Kidney (tissue), 14 donors: ENCODE results near the gene CNOT8. TPM values are rescaled to one million over a fixed set of nuclear protein-coding genes. Genes with fewer than 3 reads are reported as not detected.
"Not testable (repeated sequence)": the region's sequence is repeated elsewhere in the genome, so short reads cannot be mapped to it uniquely, and the experiment has no call there.

Source experiments
- DNase-seq, 5 donors: peaks; one replicate each; pipeline ENCODE4 v3.0.0-alpha.2; 2013 to 2020
- FAIRE-seq: peaks from 2 replicates; lab custom pipeline; 2012; peaks lifted over from hg19 to GRCh38; lab: Jason Lieb, UNC
- H3K27ac ChIP-seq, 2 donors: one replicate each; pipeline ENCODE4 v1.7.0; 2013; ENCODE audit warnings: low read depth in 2 of 2, low read length in 2 of 2, inconsistent platforms in 1 of 2
- H3K27me3 ChIP-seq: one replicate; pipeline ENCODE4 v1.7.1; 2013; ENCODE audit warnings: low read length, inconsistent platforms; ENCODE audit not compliant: control insufficient read depth, insufficient read depth
- H3K36me3 ChIP-seq, 3 donors: one replicate each; pipeline versions ENCODE4 v1.7.0 to v1.7.1; 2013; ENCODE audit warnings: low read length in 3 of 3, control low read depth in 1 of 3, inconsistent platforms in 1 of 3; ENCODE audit not compliant: insufficient read depth in 3 of 3, control insufficient read depth in 2 of 3
- H3K4me1 ChIP-seq, 3 donors: one replicate each; pipeline versions ENCODE4 v1.7.0 to v1.7.1; 2013; ENCODE audit warnings: low read length in 3 of 3, inconsistent platforms in 1 of 3, low read depth in 1 of 3; ENCODE audit not compliant: control insufficient read depth in 2 of 3, insufficient read depth in 2 of 3
- H3K4me3 ChIP-seq, 3 donors: one replicate each; pipeline versions ENCODE4 v1.7.0 to v1.8.1; 2013; ENCODE audit warnings: low read length in 3 of 3, control low read depth in 1 of 3, inconsistent platforms in 1 of 3
- H3K9ac ChIP-seq, 3 donors: one replicate each; pipeline versions ENCODE4 v1.7.0 to v1.7.1; 2013; ENCODE audit warnings: low read length in 3 of 3, control low read depth in 1 of 3, inconsistent platforms in 1 of 3
- H3K9me3 ChIP-seq, 3 donors: one replicate each; pipeline versions ENCODE4 v1.7.0 to v1.7.1; 2013; ENCODE audit warnings: low read length in 3 of 3, control low read depth in 1 of 3, inconsistent platforms in 1 of 3; ENCODE audit not compliant: control insufficient read depth in 2 of 3, insufficient read depth in 1 of 3
- CTCF ChIP-seq: IDR thresholded peaks from 3 replicates; pipeline ENCODE4 v1.5.1; 2012; ENCODE audit warnings: mild to moderate bottlenecking, moderate library complexity, borderline replicate concordance; ENCODE audit not compliant: insufficient read depth; ENCODE audit errors: extremely low read depth
- intact Hi-C: fragments of 100-400 bp; cut with DNase I; formaldehyde crosslinking; loops from one replicate; pipeline ENCODE4 v1.11.1; 2022
- polyA plus RNA-seq: library from polyadenylated mRNA; stranded (reverse); fragments of 350-450 nt; fragmentation: Illumina TruSeq; extraction: RNeasy Lipid Tissue Mini Kit (QIAGEN cat#74804); gene quantifications from one replicate; pipeline ENCODE4 v1.2.3, GENCODE V29; 2014; ENCODE audit warnings: low read depth, low replicate concordance; ENCODE audit not compliant: insufficient read depth
- total RNA-seq: library from RNA; stranded (reverse); fragmentation: NEBNext Ultra II Directional; extraction: Animal tissue kit (Norgen Biotek cat#: 25700); gene quantifications from one replicate; pipeline ENCODE4 v1.2.1, GENCODE V29; 2021
- donor health status: control.
- donor health status: control.
- donor health status: control.
- donor health status: control.
- donor health status: control.
- donor health status: DM: yes; HTN: yes; CAD: no.
- donor health status: Normal renal cell carcinoma (clear cell type).

The CNOT8 gene
- total and polyA plus RNA-seq, 2 donors from 2014 or later: 28.4 to 40.4 TPM

- Histone ChIP-seq H3K9ac (no peak overlapping the region), H3K9me3 (no peaks in the 10 kb centered on the region), H3K27me3 (no peaks in the 10 kb centered on the region), H3K36me3 (peaks cover 5 to 55% (median 36%) of the 10 kb centered on the region in 3 donors), H3K4me3 (no peak overlapping the region), H3K27ac (no peak overlapping the region), H3K4me1 (no peaks in the 10 kb centered on the region)
- FAIRE-seq (no peak), DNase-seq (no peak)
- no peak for TF ChIP-seq CTCF
- intact Hi-C loops: no loop called here
Measured at GRCh38 chr5:154899151-154899816, 40.9 kb downstream of the CNOT8 start.

- FAIRE-seq (no peak), DNase-seq (no peak)
- Histone ChIP-seq H3K4me1 (no peaks in the 10 kb centered on the region), H3K27me3 (no peaks in the 10 kb centered on the region), H3K9ac (no peak overlapping the region), H3K27ac (no peak overlapping the region), H3K36me3 (peaks cover 5 to 54% (median 33%) of the 10 kb centered on the region in 3 donors), H3K4me3 (no peak overlapping the region), H3K9me3 (no peaks in the 10 kb centered on the region)
- no peak for TF ChIP-seq CTCF
- intact Hi-C loops: no loop called here
Measured at GRCh38 chr5:154900066-154900465, 41.6 kb downstream of the CNOT8 start.

GRCh38 chr5:154901276-154901675, 42.8 kb downstream of the CNOT8 start:
- H3K9me3 ChIP-seq: no peaks in the 10 kb centered on the region
- H3K4me1 ChIP-seq: no peaks in the 10 kb centered on the region
- intact Hi-C loops: no loop called here
- no peak overlapping the region for H3K9ac ChIP-seq
- H3K4me3 ChIP-seq: no peak overlapping the region
- no peak overlapping the region for H3K27ac ChIP-seq
- no peak for TF ChIP-seq CTCF
- DNase-seq (no peak), FAIRE-seq (no peak)
- H3K36me3 ChIP-seq: peaks cover 5 to 44% (median 28%) of the 10 kb centered on the region in 3 donors
- H3K27me3 ChIP-seq: no peaks in the 10 kb centered on the region

GRCh38 chr5:154901913-154902312, 43.5 kb downstream of the CNOT8 start:
- FAIRE-seq: no peak

GRCh38 chr5:154905601-154906000, 47.2 kb downstream of the CNOT8 start:
- H3K27ac ChIP-seq, FAIRE-seq, H3K9me3 ChIP-seq, H3K4me1 ChIP-seq, H3K9ac ChIP-seq, DNase-seq, intact Hi-C loops, H3K27me3 ChIP-seq, H3K4me3 ChIP-seq: not testable (repeated sequence)
- H3K36me3 ChIP-seq: peaks cover 9 to 31% (median 27%) of the 10 kb centered on the region in 3 donors

More at GRCh38 chr5:154901913-154902312, 43.5 kb downstream of the CNOT8 start:
- no peaks in the 10 kb centered on the region for H3K9me3 ChIP-seq
- no peak overlapping the region for H3K4me3 ChIP-seq
- H3K9ac ChIP-seq: no peak overlapping the region
- TF ChIP-seq CTCF: no peak
- no peaks in the 10 kb centered on the region for H3K4me1 ChIP-seq
- no peak for DNase-seq
- no peaks in the 10 kb centered on the region for H3K27me3 ChIP-seq
- H3K36me3 ChIP-seq: peaks cover 5 to 47% (median 31%) of the 10 kb centered on the region in 3 donors
- H3K27ac ChIP-seq: no peak overlapping the region
- intact Hi-C loops: no loop called here
